Glutamatergic neuron (in vitro differentiated cells): Measurements from ENCODE around the gene PLEKHA6. TPM values are rescaled to one million over a fixed set of nuclear protein-coding genes. Genes with fewer than 3 reads are reported as not detected.

Source experiments
- DNase-seq: peaks from one replicate; pipeline ENCODE4 v3.0.0; 2022
- H3K27ac Mint-ChIP-seq: one replicate; pipeline ENCODE4 v1.8.0; 2020; ENCODE audit warnings: mild to moderate bottlenecking, mixed read lengths, inconsistent platforms; ENCODE audit not compliant: unreplicated experiment
- H3K27me3 Mint-ChIP-seq: one replicate; pipeline ENCODE4 v1.8.0; 2020; ENCODE audit warnings: mild to moderate bottlenecking, moderate library complexity, mixed read lengths, inconsistent platforms; ENCODE audit not compliant: unreplicated experiment
- H3K36me3 Mint-ChIP-seq: one replicate; pipeline ENCODE4 v1.8.0; 2020; ENCODE audit warnings: mild to moderate bottlenecking, mixed read lengths, inconsistent platforms; ENCODE audit not compliant: unreplicated experiment
- H3K4me1 Mint-ChIP-seq: one replicate; pipeline ENCODE4 v1.8.0; 2020; ENCODE audit warnings: mild to moderate bottlenecking, low read depth, mixed read lengths, inconsistent platforms; ENCODE audit not compliant: unreplicated experiment
- H3K4me3 Mint-ChIP-seq: one replicate; pipeline ENCODE4 v1.8.0; 2020; ENCODE audit warnings: mild to moderate bottlenecking, mixed read lengths, inconsistent platforms; ENCODE audit not compliant: unreplicated experiment
- H3K9me3 Mint-ChIP-seq: one replicate; pipeline ENCODE4 v1.8.0; 2020; ENCODE audit warnings: mild to moderate bottlenecking, moderate library complexity, mixed read lengths, inconsistent platforms; ENCODE audit not compliant: unreplicated experiment
- CTCF ChIP-seq: fragments of 200-600 bp; sonication (generic); IDR thresholded peaks from one replicate; pipeline ENCODE4 v1.5.0; 2021; ENCODE audit not compliant: partially characterized antibody, unreplicated experiment
- total RNA-seq: library from RNA; stranded (reverse); fragmentation: NEBNext Ultra II Directional; extraction: Animal tissue kit (Norgen Biotek cat#: 25700); gene quantifications from one replicate; pipeline ENCODE4 v1.2.1, GENCODE V29; 2021; ENCODE audit not compliant: unreplicated experiment

Gene PLEKHA6
- total RNA-seq, 1 donor from 2014 or later = 72.7 TPM

- no peaks in the 10 kb centered on the region for H3K36me3 Mint-ChIP-seq
- no peak overlapping the region for H3K4me3 Mint-ChIP-seq
- DNase-seq = no peak
- H3K9me3 Mint-ChIP-seq = peaks cover 14% of the 10 kb centered on the region
- H3K27me3 Mint-ChIP-seq = peaks cover 22% of the 10 kb centered on the region
- no peak for TF ChIP-seq CTCF
- peaks cover 18% of the 10 kb centered on the region for H3K4me1 Mint-ChIP-seq
- no peak overlapping the region for H3K27ac Mint-ChIP-seq
Measured at GRCh38 chr1:204361341-204361771, 1.6 kb upstream of the PLEKHA6 start.

- Mint-ChIP-seq H3K4me3 (peak overlapping the region; percentile 88), H3K27me3 (peaks cover 18% of the 10 kb centered on the region), H3K27ac (peak overlapping the region; percentile 53), H3K4me1 (peaks cover 23% of the 10 kb centered on the region), H3K9me3 (peaks cover 14% of the 10 kb centered on the region), H3K36me3 (no peaks in the 10 kb centered on the region)
- peak; percentile 1 for TF ChIP-seq CTCF
- no peak for DNase-seq
Measured at GRCh38 chr1:204360314-204360713, 585 bp upstream of the PLEKHA6 start.

- TF ChIP-seq CTCF = no peak
- H3K4me1 Mint-ChIP-seq = peaks cover 27% of the 10 kb centered on the region
- H3K27ac Mint-ChIP-seq = peak overlapping the region; percentile 99
- DNase-seq = peak; percentile 64
- peak overlapping the region; percentile 88 for H3K4me3 Mint-ChIP-seq
- H3K27me3 Mint-ChIP-seq = peaks cover 16% of the 10 kb centered on the region
- H3K9me3 Mint-ChIP-seq = peaks cover 14% of the 10 kb centered on the region
- no peaks in the 10 kb centered on the region for H3K36me3 Mint-ChIP-seq
Measured at GRCh38 chr1:204359131-204359473, 627 bp downstream of the PLEKHA6 start.

- H3K4me1 Mint-ChIP-seq = peaks cover 27% of the 10 kb centered on the region
- H3K4me3 Mint-ChIP-seq = peak overlapping the region; percentile 88
- peaks cover 16% of the 10 kb centered on the region for H3K27me3 Mint-ChIP-seq
Measured at GRCh38 chr1:204358605-204359004, 1.1 kb downstream of the PLEKHA6 start.

More at GRCh38 chr1:204358605-204359004, 1.1 kb downstream of the PLEKHA6 start:
- Mint-ChIP-seq H3K9me3 (peaks cover 14% of the 10 kb centered on the region), H3K27ac (peak overlapping the region; percentile 99), H3K36me3 (no peaks in the 10 kb centered on the region)
- peak; percentile 75 for DNase-seq
- no peak for TF ChIP-seq CTCF
